HG02840 (cell line): ENCODE measurements around the gene DTWD2.
"Not testable (repeated sequence)": the region's sequence is repeated elsewhere in the genome, so short reads cannot be mapped to it uniquely, and the experiment has no call there.

Experiments
- ATAC-seq: cut with Tn5 transposase; IDR thresholded peaks from one replicate; pipeline ENCODE4 v1.9.1; 2021; ENCODE audit warnings: mild to moderate bottlenecking, moderate library complexity, moderate number of reproducible peaks; ENCODE audit not compliant: unreplicated experiment, low FRiP score

Gene DTWD2

DNA sequence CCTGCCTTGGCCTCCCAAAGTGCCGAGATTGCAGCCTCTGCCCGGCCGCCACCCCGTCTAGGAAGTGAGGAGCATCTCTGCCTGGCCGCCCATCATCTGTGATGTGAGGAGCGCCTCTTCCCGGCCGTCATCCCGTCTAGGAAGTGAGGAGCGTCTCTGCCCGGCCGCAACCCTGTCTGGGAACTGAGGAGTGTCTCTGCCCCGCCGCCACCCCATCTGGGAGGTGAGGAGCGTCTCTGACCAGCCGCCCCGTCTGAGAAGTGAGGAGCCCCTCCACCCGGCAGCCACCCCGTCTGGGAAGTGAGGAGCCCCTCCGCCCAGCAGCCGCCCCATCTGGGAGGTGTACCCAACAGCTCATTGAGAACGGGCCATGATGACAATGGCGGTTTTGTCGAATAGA lies 10.5 kb upstream of the DTWD2 start:
- ATAC-seq: not testable (repeated sequence)

DNA sequence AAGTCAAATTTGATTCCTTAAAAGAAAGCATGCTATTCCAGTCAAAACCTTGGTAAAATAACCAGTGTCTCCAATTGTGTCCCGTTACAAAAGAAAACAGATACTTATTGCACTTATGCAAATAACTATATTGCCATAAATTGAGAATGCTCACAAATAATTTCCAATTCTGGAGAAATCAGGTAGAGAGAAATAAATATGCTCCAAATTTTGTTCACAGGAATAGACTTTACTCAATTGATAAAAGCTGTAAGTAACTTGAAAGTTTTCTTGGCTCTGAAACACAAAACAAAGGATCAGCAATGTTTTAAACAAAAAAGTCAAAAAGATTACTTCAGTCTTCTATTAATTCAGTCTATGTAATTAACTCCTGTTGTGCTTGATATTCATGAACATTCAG lies 7.8 kb upstream of the DTWD2 start:
- no peak for ATAC-seq

- ATAC-seq: no peak
These were observed 6.2 kb upstream of the DTWD2 start for GRCh38 chr5:118994595-118994994.

DNA sequence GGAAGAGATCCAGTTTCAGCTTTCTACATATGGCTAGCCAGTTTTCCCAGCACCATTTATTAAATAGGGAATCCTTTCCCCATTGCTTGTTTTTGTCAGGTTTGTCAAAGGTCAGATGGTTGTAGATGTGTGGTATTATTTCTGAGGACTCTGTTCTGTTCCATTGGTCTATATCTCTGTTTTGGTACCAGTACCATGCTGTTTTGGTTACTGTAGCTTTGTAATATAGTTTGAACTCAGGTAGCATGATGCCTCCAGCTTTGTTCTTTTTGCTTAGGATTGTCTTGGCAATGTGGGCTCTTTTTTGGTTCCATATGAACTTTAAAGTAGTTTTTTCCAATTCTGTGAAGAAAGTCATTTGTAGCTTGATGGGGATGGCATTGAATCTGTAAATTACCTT lies 4.8 kb upstream of the DTWD2 start:
- ATAC-seq: not testable (repeated sequence)

- not testable (repeated sequence) for ATAC-seq
These were observed 3.7 kb upstream of the DTWD2 start for GRCh38 chr5:118992055-118992454.

GRCh38 chr5:118990582-118990981 lies 2.2 kb upstream of the DTWD2 start:
- ATAC-seq: no peak

DNA sequence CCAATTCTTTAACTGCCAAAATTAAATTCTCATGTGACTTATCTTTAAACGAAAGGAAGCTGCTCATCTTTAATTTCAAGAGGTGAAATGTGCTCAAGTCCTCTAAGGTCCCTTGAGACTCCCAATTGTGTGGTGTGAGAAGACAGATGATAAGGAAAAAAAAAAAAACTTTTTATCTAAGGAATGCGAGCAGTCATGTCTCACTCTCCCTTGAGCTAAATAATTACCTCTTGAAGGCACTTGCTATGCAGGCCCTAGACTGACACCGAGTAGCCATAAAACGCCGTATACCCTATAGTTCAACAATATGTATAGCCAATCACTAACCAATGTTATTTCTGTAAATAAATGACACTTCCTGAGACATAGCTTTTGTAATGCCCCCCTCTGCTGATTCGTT lies 1.5 kb upstream of the DTWD2 start:
- no peak for ATAC-seq

DNA sequence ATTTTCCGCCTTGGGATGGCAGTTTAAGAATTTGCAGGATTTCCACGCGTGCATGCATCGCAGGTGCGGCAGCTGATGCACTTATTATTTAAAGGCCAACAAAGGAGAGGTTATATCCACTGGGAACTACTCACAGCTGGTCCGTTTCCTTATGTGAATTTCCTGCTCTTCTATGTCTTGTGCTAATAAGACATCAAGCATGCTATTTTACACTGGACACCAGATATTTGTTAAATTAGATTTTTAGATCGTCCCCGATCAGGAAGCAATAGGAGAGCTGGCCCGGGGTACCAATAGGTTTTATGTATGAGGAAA lies 476 bp upstream of the DTWD2 start:
- no peak for ATAC-seq

- no peak for ATAC-seq
These were observed 3.7 kb downstream of the DTWD2 start for GRCh38 chr5:118984602-118985001.

GRCh38 chr5:118981783-118982182 lies 6.6 kb downstream of the DTWD2 start:
- no peak for ATAC-seq

DNA sequence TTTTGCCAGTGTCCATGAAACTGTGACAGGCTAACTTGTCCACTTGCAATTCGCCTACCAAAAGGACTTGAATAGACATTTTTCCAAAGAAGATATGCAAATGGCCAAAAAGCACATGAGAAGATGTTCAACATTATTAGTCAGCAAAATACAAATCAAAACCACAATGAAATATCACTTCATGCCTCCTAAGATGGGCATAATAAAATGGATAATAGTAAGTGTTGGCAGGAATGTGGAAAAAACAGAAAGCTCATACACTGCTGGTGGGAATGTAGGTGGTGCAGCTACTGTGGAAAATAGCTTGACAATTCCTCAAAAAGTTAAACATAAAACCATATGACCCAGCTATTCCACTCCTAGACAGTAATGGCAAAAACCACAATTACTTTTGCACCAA lies 7.9 kb downstream of the DTWD2 start:
- ATAC-seq: no peak

DNA sequence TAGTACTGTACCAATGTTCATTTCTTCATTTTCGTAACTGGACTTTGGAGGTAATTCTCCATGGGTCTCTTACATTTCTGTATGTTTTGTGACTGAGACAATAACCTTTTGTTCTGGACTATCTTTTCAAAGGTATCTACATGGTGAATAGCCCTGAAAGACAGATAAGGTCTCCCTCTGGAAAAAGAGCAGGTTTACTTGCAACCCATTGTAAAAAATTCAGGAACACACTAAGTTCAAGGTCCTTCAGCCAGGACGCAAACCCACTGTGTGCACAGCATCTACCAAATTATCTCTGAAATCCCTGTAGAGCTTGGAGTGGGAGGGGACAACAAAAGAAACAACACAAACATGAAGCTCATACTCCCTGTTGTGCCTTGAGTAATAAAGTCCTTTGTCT lies 8.3 kb downstream of the DTWD2 start:
- no peak for ATAC-seq

- not testable (repeated sequence) for ATAC-seq
These were observed 14.4 kb downstream of the DTWD2 start for GRCh38 chr5:118973779-118974445.

DNA sequence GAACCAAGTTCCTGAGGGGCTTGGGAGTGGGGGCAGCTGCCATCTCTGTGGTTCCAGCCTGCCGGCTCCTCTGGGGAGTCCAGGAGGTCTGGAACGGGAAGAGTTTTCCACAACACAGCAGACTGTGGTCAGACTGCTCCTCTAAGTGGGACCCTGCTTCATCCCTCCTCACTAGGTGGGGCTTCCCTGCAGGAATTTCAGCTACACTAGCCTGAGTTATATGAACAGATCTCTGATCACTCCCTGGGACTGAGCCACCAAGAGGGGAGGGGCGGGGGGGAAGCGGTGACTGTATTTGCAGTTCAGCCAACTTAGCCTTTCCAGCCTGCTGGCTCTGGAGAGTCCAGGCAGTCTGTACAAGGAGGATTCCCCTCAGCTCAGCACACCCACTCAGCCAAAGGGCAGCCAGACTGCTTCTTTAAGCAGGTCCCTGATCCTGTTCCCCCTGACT lies 19.4 kb downstream of the DTWD2 start:
- ATAC-seq: no peak

GRCh38 chr5:118968406-118968911 lies 19.9 kb downstream of the DTWD2 start:
- no peak for ATAC-seq

- no peak for ATAC-seq
These were observed 21.3 kb downstream of the DTWD2 start for GRCh38 chr5:118967059-118967508.

DNA sequence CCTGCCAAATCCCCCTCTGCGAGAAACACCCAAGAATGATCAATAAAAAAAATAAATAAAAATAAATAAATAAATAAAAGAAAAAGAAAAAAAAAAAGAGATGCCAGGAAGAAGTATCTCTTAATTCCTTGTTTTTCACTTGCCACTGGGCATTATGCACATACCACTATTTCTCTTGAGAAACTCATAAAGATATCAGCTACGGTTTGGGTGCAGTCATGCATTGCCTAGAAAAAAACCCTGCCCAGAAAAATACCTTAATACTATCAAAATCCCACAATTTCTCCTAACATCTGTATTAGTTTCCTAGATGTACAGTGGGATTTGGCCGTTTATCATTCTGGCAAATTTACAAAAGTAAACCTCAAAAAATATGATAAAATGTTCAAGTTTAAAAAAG lies 22.5 kb downstream of the DTWD2 start:
- ATAC-seq: no peak

GRCh38 chr5:118964970-118965369 lies 23.4 kb downstream of the DTWD2 start:
- not testable (repeated sequence) for ATAC-seq

DNA sequence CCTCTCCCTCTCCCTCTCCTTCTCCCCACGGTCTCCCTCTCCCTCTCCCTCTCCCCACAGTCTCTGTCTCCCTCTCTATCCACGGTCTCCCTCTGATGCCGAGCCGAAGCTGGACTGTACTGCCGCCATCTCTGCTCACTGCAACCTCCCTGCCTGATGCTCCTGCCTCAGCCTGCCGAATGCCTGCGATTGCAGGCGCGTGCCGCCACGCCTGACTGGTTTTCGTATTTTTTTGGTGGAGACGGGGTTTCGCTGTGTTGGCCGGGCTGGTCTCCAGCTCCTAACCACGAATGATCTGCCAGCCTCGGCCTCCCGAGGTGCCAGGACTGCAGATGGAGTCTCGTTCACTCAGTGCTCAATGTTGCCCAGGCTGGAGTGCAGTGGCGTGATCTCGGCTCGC lies 24.0 kb downstream of the DTWD2 start:
- not testable (repeated sequence) for ATAC-seq

DNA sequence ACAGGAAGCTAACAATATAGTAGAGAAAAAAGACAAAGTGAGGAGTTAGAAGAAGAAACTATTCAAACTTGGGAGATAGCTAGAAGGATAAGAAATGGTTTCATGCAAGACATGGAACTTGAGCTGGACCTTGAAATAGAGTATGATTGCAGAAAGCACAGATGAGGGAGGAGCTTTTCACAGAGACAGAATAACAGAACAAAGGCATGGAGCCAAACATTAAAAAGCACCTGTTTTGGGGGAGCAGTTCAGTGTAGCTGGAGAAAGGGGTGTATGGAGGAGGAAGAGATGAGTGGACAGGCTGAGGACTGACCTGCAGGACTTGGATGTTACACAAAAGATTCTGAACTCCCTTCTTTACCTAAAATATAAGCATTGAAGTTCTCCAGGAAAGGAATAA lies 25.2 kb downstream of the DTWD2 start:
- ATAC-seq: no peak

DNA sequence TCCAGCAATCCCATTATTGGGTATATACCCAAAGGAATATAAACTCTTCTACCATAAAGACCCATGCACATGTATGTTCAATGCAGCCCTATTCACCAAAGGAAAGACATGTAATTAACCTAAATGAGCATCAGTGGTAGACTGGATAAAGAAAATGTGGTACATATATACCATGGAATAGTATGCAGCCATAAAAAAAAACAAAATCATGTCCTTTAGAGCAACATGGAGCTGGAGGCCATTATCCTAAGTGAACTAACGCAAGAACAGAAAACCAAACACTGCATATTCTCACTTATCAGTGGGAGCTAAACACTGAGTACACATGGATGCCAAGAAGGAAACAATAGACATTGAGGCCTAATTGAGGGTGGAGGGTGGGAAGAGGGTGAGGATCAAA lies 27.8 kb downstream of the DTWD2 start:
- no peak for ATAC-seq

DNA sequence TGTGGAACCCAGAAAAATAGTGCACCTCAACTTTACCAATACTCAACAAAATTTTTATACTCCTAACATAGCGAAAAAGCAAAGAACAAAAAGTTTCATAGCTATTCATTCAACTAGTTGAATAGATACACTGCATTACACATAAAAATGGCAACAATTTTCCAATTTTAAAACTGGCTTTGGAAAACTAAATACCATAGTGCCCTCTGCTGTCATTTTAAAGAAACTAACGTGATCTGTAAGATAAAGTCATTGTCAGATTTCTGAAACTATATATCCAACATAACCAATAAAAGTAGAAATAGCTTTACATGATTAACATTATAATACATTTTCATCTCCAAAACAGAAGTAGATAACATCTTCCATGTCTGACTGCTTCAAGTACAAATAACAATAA lies 31.6 kb downstream of the DTWD2 start:
- ATAC-seq: no peak

DNA sequence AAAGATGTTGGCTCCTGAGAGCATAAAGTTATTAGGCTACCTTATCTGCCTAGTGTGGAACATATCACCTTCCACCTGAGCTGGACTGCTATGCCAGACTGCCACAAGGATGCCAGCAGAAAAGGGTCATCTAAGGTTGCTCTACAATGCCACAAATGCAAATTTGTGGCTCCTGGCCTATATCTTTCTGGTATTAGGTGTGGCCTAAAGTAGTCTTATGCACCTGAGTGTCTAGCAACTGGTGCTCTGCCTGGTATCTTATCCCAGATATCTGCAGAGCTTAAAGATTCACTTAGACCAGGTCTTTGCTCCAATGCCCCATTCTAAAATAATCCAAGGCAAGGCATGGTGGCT lies 34.7 kb downstream of the DTWD2 start:
- ATAC-seq: no peak
